ENCODE results near the gene FMNL3. TPM values are rescaled to one million over a fixed set of nuclear protein-coding genes. Genes with fewer than 3 reads are reported as not detected.
A peak's percentile ranks its signal among the peaks of the same experiment; 100 is the strongest.

The FMNL3 gene
- total and polyA plus RNA-seq, 2 of the 13 experiments (the other 11 are each of a cell fraction or from before 2014, with no cell fraction given) = 0.44 to 1.1 TPM

DNA sequence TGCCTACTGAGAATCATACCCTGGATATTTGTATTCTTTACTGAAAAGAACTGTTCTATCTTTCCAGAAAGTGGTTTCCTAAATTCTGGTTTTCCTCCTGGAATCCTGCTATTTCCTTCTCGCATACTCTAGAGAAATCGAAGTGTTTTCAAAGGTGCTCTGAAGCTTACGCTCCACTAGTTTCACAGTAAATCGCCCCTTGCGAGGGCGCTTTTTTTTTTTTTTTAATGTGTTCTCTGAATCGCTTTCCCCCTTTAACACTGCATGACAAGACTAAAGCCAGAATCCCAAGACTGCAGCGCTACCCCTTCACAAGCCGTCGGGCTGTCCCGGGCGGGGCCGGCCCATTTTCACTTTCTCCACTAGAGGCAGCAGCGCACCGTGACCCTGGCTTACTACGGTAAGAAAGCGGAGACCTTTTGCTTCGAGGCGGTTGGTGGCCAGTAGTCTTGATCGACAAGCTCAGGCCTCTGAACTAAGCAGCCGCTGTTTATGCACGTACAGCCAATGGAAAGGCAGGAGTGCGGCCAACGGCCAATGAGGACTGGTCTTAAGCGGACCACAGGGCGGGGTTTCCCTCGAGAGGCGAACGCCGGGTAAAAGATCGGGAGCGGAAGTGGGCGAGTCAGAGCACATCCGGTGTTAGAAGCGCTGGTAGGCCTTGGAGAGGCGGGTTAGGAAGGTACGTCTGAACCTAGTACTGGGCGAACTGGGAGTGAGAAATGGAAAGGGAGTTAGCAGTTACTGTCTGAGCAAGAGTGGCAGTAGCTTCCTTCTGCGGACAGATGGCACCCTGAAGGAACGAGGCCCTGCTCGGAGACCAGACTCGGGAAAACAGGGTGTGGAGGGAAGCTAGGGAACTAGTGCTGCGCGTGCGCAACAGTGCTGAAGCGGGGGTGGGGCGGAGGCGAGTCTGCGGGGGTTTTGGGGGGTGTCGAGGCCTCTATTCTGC is 34.0 kb upstream of the FMNL3 start, which contains the start of gene TMBIM6 (continued):
- TF ChIP-seq STAG1 (CRISPR knock-in tag; IDR thresholded peaks at IDR 0.05) = peak; percentile 75
- TF ChIP-seq, protein P1, sequence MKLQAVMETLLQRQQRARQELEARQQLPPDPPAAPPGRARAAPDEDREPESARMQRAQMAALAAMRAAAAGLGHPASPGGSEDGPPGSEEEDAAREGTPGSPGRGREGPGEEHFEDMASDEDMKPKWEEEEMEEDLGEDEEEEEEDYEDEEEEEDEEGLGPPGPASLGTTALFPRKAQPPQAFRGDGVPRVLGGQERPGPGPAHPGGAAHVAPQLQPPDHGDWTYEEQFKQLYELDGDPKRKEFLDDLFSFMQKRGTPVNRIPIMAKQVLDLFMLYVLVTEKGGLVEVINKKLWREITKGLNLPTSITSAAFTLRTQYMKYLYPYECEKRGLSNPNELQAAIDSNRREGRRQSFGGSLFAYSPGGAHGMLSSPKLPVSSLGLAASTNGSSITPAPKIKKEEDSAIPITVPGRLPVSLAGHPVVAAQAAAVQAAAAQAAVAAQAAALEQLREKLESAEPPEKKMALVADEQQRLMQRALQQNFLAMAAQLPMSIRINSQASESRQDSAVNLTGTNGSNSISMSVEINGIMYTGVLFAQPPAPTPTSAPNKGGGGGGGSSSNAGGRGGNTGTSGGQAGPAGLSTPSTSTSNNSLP (IDR thresholded peaks at IDR 0.05; ENCODE audit: low read depth, low read length) = 0 out of 2 replicates have a peak, but pooled peaks have one; percentile 9
- peak; percentile 90 for TF ChIP-seq SAP130 (CRISPR knock-in tag; IDR thresholded peaks at IDR 0.05; ENCODE audit: low read depth)
- TF ChIP-seq KLF12 (CRISPR knock-in tag; IDR thresholded peaks at IDR 0.05; ENCODE audit: borderline replicate concordance) = peak; percentile 57; the same call in 1 of the 2 replicates
- 0 out of 2 replicates have a peak, but pooled peaks have one; percentile 8 for TF ChIP-seq NCOA1 (CRISPR knock-in tag; IDR thresholded peaks at IDR 0.05)
- TF ChIP-seq XRCC5 (optimal IDR thresholded peaks at IDR 0.05; ENCODE audit: low read length) = peak; percentile 98
- peak; percentile 45 for TF ChIP-seq CBX1 (IDR thresholded peaks at IDR 0.05; ENCODE audit: low read depth)
- TF ChIP-seq, protein P2, sequence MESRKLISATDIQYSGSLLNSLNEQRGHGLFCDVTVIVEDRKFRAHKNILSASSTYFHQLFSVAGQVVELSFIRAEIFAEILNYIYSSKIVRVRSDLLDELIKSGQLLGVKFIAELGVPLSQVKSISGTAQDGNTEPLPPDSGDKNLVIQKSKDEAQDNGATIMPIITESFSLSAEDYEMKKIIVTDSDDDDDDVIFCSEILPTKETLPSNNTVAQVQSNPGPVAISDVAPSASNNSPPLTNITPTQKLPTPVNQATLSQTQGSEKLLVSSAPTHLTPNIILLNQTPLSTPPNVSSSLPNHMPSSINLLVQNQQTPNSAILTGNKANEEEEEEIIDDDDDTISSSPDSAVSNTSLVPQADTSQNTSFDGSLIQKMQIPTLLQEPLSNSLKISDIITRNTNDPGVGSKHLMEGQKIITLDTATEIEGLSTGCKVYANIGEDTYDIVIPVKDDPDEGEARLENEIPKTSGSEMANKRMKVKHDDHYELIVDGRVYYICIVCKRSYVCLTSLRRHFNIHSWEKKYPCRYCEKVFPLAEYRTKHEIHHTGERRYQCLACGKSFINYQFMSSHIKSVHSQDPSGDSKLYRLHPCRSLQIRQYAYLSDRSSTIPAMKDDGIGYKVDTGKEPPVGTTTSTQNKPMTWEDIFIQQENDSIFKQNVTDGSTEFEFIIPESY (CRISPR knock-in tag; IDR thresholded peaks at IDR 0.05) = peak; percentile 6; the same call in 1 of the 2 replicates
- peak; percentile 87 for TF ChIP-seq SP2 (CRISPR knock-in tag; IDR thresholded peaks at IDR 0.05)
- TF ChIP-seq RXRB (CRISPR knock-in tag; IDR thresholded peaks at IDR 0.05; ENCODE audit: borderline replicate concordance) = peak; percentile 62; the same call in 1 of the 2 replicates
- peak; percentile 82; the same call in 1 of the 2 replicates for TF ChIP-seq ZNF788 (CRISPR knock-in tag; IDR thresholded peaks at IDR 0.05; ENCODE audit: borderline replicate concordance)
- peak; percentile 65 for TF ChIP-seq NR2F6 (IDR thresholded peaks at IDR 0.05)
- TF ChIP-seq NR2F6 (CRISPR knock-in tag; IDR thresholded peaks at IDR 0.05) = peak; percentile 77; the same call in 1 of the 2 replicates
- peak; percentile 66; the same call in 1 of the 2 replicates for TF ChIP-seq ZNF331 (CRISPR knock-in tag; IDR thresholded peaks at IDR 0.05)
- 0 out of 2 replicates have a peak, but pooled peaks have one; percentile 43 for TF ChIP-seq ZNF773 (CRISPR knock-in tag; IDR thresholded peaks at IDR 0.05; ENCODE audit: borderline replicate concordance)
- TF ChIP-seq HOXA5 (CRISPR knock-in tag; IDR thresholded peaks at IDR 0.05) = peak; percentile 70; the same call in 1 of the 2 replicates
- TF ChIP-seq HOXA3 (CRISPR knock-in tag; IDR thresholded peaks at IDR 0.05) = peak; percentile 49; the same call in 1 of the 2 replicates
- TF ChIP-seq ZNF547 (CRISPR knock-in tag; IDR thresholded peaks at IDR 0.05) = peak; percentile 60; the same call in 1 of the 2 replicates
- peak; percentile 59 for TF ChIP-seq NR1H2 (CRISPR knock-in tag; IDR thresholded peaks at IDR 0.05; ENCODE audit: borderline replicate concordance, low read depth)
- no peak for TF ChIP-seq ZNF678 (CRISPR knock-in tag; IDR thresholded peaks at IDR 0.05)
- TF ChIP-seq BHLHE40 (IDR thresholded peaks at IDR 0.05; ENCODE audit: low read length) = no peak
- peak; percentile 86 for TF ChIP-seq SPEN (CRISPR knock-in tag; IDR thresholded peaks at IDR 0.05; ENCODE audit: low read depth)
- peak; percentile 84; the same call in 1 of the 2 replicates for TF ChIP-seq ZNF232 (CRISPR knock-in tag; IDR thresholded peaks at IDR 0.05; ENCODE audit: borderline replicate concordance)
- TF ChIP-seq ZNF850 (CRISPR knock-in tag; conservative IDR thresholded peaks at IDR 0.05) = no peak
- no peak for TF ChIP-seq SUZ12 (IDR thresholded peaks at IDR 0.05; ENCODE audit: low read depth, low read length)
- TF ChIP-seq RBAK (CRISPR knock-in tag; IDR thresholded peaks at IDR 0.05) = no peak
- no peak for TF ChIP-seq MTA1 (CRISPR knock-in tag; IDR thresholded peaks at IDR 0.05; ENCODE audit: borderline replicate concordance)
- peak; percentile 20; the same call in 1 of the 2 replicates for TF ChIP-seq MYC (CRISPR knock-in tag; IDR thresholded peaks at IDR 0.05; ENCODE audit: borderline replicate concordance)
